Calu3 (cell line): ENCODE measurements around the gene RAB28. TPM values are rescaled to one million over a fixed set of nuclear protein-coding genes. Genes with fewer than 3 reads are reported as not detected.

ENCODE experiments used
- BruUV-seq: library from RNA; stranded (reverse); fragments of 400-500 nt; replicated peaks from 2 replicates; lab custom pipeline; 2021; lab: Mats Ljungman, UMichigan
- CTCF ChIA-PET: fragments of 300-600 bp; sonication (Branson Sonifier 250); formaldehyde crosslinking; loops from one replicate; lab custom pipeline; 2022; ENCODE audit warnings: antibody characterized with exemption; lab: Charles Lee
- DNase-seq: peaks from one replicate; pipeline ENCODE4 v3.0.0; 2022
- H3K27ac Mint-ChIP-seq: one replicate; pipeline ENCODE4 v1.8.0; 2022; ENCODE audit warnings: mixed read lengths; ENCODE audit not compliant: unreplicated experiment
- H3K27me3 Mint-ChIP-seq: one replicate; pipeline ENCODE4 v1.8.0; 2022; ENCODE audit warnings: mixed read lengths; ENCODE audit not compliant: unreplicated experiment
- H3K36me3 Mint-ChIP-seq: one replicate; pipeline ENCODE4 v1.8.0; 2022; ENCODE audit warnings: mild to moderate bottlenecking, moderate library complexity, mixed read lengths; ENCODE audit not compliant: insufficient read depth, unreplicated experiment
- H3K4me1 Mint-ChIP-seq: one replicate; pipeline ENCODE4 v1.8.0; 2022; ENCODE audit warnings: mild to moderate bottlenecking, low read depth, mixed read lengths; ENCODE audit not compliant: unreplicated experiment
- H3K4me3 Mint-ChIP-seq: one replicate; pipeline ENCODE4 v1.8.0; 2022; ENCODE audit warnings: mild to moderate bottlenecking, low read depth, moderate library complexity, mixed read lengths; ENCODE audit not compliant: unreplicated experiment
- H3K9me3 Mint-ChIP-seq: one replicate; pipeline ENCODE4 v1.8.0; 2022; ENCODE audit warnings: low read depth, mixed read lengths; ENCODE audit not compliant: unreplicated experiment
- intact Hi-C: fragments of 100-400 bp; cut with micrococcal nuclease; formaldehyde crosslinking; loops from one replicate; pipeline ENCODE4 v1.10.0; 2022; ENCODE audit not compliant: unreplicated experiment
- total RNA-seq: library from RNA; stranded (reverse); gene quantifications from 2 replicates; pipeline ENCODE4 v1.2.3, GENCODE V29; 2022
- TF ChIP-seq, protein P1 (sequence below): fragments of 200-600 bp; IDR thresholded peaks from one replicate; pipeline ENCODE4 v1.8.0; 2022; ENCODE audit warnings: antibody characterized with exemption; ENCODE audit not compliant: unreplicated experiment

Gene RAB28
- total RNA-seq, 1 experiment from 2014 or later, result 10.6 TPM

DNA sequence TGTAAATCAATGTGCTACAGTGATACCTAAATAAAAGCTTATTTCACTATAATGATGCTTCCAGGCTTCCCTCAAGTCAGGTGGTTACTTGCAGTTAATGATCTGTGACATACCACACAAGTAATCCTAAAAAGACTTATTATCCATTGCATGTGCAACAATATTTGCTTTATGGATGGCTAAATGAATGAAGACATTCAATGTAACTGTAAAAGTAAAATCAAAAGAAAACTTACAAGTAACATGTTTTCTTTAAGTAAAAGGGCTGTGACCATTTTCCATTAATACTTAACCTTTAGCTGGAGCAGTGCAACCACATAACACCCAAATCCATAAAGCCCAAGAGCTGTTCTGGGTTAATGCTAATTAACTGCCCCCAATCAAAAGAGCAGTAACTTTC is 42.6 kb downstream of the RAB28 start:
- CTCF ChIA-PET, result no interaction called here
- H3K9me3 Mint-ChIP-seq, result no peaks in the 10 kb centered on the region
- no peaks in the 10 kb centered on the region for H3K27me3 Mint-ChIP-seq
- intact Hi-C loops, result no loop called here
- no peaks in the 10 kb centered on the region for H3K4me1 Mint-ChIP-seq
- H3K36me3 Mint-ChIP-seq, result peaks cover under 1% of the 10 kb centered on the region
- no peak overlapping the region for H3K4me3 Mint-ChIP-seq
- H3K27ac Mint-ChIP-seq, result no peak overlapping the region
- BruUV-seq, result no TSS peak
- TF ChIP-seq, protein P1, sequence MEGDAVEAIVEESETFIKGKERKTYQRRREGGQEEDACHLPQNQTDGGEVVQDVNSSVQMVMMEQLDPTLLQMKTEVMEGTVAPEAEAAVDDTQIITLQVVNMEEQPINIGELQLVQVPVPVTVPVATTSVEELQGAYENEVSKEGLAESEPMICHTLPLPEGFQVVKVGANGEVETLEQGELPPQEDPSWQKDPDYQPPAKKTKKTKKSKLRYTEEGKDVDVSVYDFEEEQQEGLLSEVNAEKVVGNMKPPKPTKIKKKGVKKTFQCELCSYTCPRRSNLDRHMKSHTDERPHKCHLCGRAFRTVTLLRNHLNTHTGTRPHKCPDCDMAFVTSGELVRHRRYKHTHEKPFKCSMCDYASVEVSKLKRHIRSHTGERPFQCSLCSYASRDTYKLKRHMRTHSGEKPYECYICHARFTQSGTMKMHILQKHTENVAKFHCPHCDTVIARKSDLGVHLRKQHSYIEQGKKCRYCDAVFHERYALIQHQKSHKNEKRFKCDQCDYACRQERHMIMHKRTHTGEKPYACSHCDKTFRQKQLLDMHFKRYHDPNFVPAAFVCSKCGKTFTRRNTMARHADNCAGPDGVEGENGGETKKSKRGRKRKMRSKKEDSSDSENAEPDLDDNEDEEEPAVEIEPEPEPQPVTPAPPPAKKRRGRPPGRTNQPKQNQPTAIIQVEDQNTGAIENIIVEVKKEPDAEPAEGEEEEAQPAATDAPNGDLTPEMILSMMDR, result no peak
- no peak for DNase-seq

DNA sequence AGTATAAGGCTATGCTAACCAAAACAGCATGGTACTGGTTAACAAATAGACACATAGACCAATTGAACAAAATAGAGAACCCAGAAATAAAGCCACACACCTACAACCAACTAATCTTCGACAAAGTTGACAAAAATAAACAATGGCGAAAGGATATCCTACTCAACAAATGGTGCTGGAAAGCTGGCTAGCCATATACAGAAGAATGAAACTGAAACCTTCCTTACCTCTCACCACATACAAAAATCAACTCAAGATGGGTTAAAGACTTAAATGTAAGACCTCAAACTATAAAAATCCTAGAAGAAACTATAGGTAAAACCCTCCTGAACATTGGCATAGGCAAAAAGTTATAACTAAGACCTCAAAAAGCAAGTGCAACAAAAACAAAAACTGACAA is 47.2 kb downstream of the RAB28 start:
- H3K9me3 Mint-ChIP-seq, result peaks cover 3% of the 10 kb centered on the region
- intact Hi-C loops, result no loop called here
- CTCF ChIA-PET, result no interaction called here

DNA sequence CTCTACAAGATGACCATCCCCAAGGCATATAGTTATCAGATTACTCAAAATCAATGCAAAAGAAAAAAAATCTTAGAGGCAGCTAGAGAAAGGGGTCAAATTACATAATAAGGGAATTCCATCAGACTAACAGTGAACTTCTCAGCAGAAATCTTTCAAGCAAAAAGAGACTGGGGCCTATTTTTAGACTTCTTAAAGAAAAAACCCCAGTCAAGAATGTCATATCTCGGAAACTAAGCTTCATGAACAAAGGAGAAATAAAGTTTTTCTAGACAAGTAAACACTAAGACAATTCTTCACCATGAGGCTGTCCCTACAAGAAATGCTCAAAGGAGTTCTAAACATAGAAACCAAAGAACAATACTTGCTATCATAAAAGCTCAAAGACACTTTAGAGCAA is 51.7 kb downstream of the RAB28 start:
- intact Hi-C loops, result no loop called here
- Mint-ChIP-seq H3K27me3 (no peaks in the 10 kb centered on the region), H3K36me3 (peaks cover 6% of the 10 kb centered on the region), H3K27ac (no peak overlapping the region), H3K4me1 (peaks cover 10% of the 10 kb centered on the region), H3K4me3 (no peak overlapping the region), H3K9me3 (peaks cover 3% of the 10 kb centered on the region)
- DNase-seq, result no peak
- TF ChIP-seq, protein P1, result no peak
- BruUV-seq, result no TSS peak
- CTCF ChIA-PET, result no interaction called here

More for the DNA sequence above, 47.2 kb downstream of the RAB28 start:
- Mint-ChIP-seq H3K4me3 (no peak overlapping the region), H3K4me1 (no peaks in the 10 kb centered on the region), H3K27ac (no peak overlapping the region), H3K27me3 (no peaks in the 10 kb centered on the region), H3K36me3 (peaks cover 6% of the 10 kb centered on the region)
- TF ChIP-seq, protein P1, result no peak
- DNase-seq, result no peak
- no TSS peak for BruUV-seq

DNA sequence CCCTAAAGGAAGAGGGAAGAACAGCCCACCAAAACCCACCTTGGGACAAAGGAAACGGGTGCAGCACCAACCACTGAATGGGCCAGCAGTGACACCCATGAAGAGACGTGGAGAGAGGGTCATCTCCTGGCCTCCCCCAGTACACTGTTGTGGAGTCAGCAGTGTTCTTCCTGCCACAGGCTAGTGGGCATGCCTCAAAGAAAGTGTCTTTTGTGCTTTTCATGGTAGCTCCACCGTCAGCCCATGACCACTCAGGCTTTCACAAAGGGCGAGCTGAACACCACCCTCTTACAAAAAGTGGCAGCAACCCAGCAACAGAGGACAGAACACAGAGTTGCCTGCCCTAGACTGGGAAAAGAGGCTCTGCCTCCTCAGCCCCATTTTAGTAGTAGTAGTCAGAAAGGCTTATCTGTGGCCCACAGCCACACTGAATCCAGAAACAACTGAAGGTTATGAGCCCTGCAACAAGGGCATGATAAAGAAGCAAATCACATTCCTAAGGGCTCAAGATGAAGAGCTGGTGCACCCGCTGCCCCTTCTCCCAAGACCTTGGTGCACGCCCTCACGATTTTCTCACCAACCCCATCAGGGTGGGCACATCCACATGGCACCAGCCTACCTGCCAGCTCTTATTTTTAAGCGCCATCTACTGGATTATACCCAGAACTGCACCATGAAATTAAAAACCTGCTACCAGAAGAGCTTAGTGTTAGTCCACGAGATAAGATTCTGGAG is 53.1 kb downstream of the RAB28 start:
- CTCF ChIA-PET, result no interaction called here
- TF ChIP-seq, protein P1, result peak; percentile 20
- no peak overlapping the region for H3K4me3 Mint-ChIP-seq
- H3K36me3 Mint-ChIP-seq, result peaks cover 6% of the 10 kb centered on the region
- no TSS peak for BruUV-seq
- intact Hi-C loops, result no loop called here
- H3K27me3 Mint-ChIP-seq, result no peaks in the 10 kb centered on the region
- H3K27ac Mint-ChIP-seq, result no peak overlapping the region
- H3K9me3 Mint-ChIP-seq, result peaks cover under 1% of the 10 kb centered on the region
- peaks cover 16% of the 10 kb centered on the region for H3K4me1 Mint-ChIP-seq
- no peak for DNase-seq
